Activated CD4-positive, alpha-beta T cell treated with anti-CD3 and anti-CD28 coated beads for 36 hours (primary cell): ENCODE measurements around the gene SLC25A11. TPM values are rescaled to one million over a fixed set of nuclear protein-coding genes. Genes with fewer than 3 reads are reported as not detected.
A peak's percentile ranks its signal among the peaks of the same experiment; 100 is the strongest.

ENCODE experiments used
- ATAC-seq: fragments of 200-7000 bp; cut with Tn5 transposase; one replicate; pipeline ENCODE4 v1.10.0; 2021; ENCODE audit warnings: mild to moderate bottlenecking, moderate library complexity
- CTCF ChIA-PET: fragments of 350-600 bp; sonication (Branson Sonifier 250); formaldehyde crosslinking; loops from one replicate; lab custom pipeline; 2021; ENCODE audit warnings: antibody characterized with exemption; lab: Charles Lee
- POLR2A ChIA-PET: fragments of 350-600 bp; sonication (Branson Sonifier 250); formaldehyde crosslinking; loops from one replicate; lab custom pipeline; 2021; ENCODE audit warnings: antibody characterized with exemption, inconsistent platforms; lab: Charles Lee
- DNase-seq: peaks from one replicate; pipeline ENCODE4 v3.0.0-alpha.2; 2020
- H3K27ac Mint-ChIP-seq: one replicate; pipeline ENCODE4 v1.8.0; 2021; ENCODE audit warnings: mixed read lengths
- H3K27me3 Mint-ChIP-seq: one replicate; pipeline ENCODE4 v1.8.0; 2021; ENCODE audit warnings: mixed read lengths
- H3K36me3 Mint-ChIP-seq: one replicate; pipeline ENCODE4 v1.8.0; 2021; ENCODE audit warnings: low read depth, mixed read lengths
- H3K4me1 Mint-ChIP-seq: one replicate; pipeline ENCODE4 v1.8.0; 2021; ENCODE audit warnings: mixed read lengths
- H3K4me3 Mint-ChIP-seq: one replicate; pipeline ENCODE4 v1.8.0; 2021; ENCODE audit warnings: mild to moderate bottlenecking, moderate library complexity, mixed read lengths
- H3K9me3 Mint-ChIP-seq: one replicate; pipeline ENCODE4 v1.8.0; 2021; ENCODE audit warnings: low read depth, mixed read lengths
- intact Hi-C, 2 experiments: fragments of 100-400 bp; cut with DNase I in 1 of 2; cut with micrococcal nuclease in 1 of 2; formaldehyde crosslinking; loops; one replicate each; pipeline versions ENCODE4 v1.14.2 to v1.15.1; 2022 to 2024; cut with DNase I, micrococcal nuclease
- total RNA-seq, 2 experiments: library from RNA; stranded (reverse); gene quantifications; one replicate each; pipeline ENCODE4 v1.2.3, GENCODE V29; 2021

The SLC25A11 gene
- total RNA-seq, 2 experiments from 2014 or later = 74.2 to 77.9 TPM

GRCh38 chr17:4973256-4974114, 33.6 kb upstream of the SLC25A11 start:
- intact Hi-C loops = no loop called here
- ChIA-PET POLR2A (no interaction called here), CTCF (no interaction called here)
- Mint-ChIP-seq H3K4me1 (peaks cover 27% of the 10 kb centered on the region), H3K4me3 (no peak overlapping the region), H3K27me3 (no peaks in the 10 kb centered on the region), H3K27ac (peak overlapping the region; percentile 5), H3K36me3 (peaks cover 45% of the 10 kb centered on the region), H3K9me3 (no peaks in the 10 kb centered on the region)
- ATAC-seq (no peak), DNase-seq (no peak)

GRCh38 chr17:4972752-4973151, 32.9 kb upstream of the SLC25A11 start:
- H3K27ac Mint-ChIP-seq = no peak overlapping the region

GRCh38 chr17:4972322-4972721, 32.5 kb upstream of the SLC25A11 start:
- Mint-ChIP-seq H3K4me3 (no peak overlapping the region), H3K4me1 (peaks cover 27% of the 10 kb centered on the region), H3K9me3 (no peaks in the 10 kb centered on the region), H3K27me3 (no peaks in the 10 kb centered on the region), H3K27ac (no peak overlapping the region), H3K36me3 (peaks cover 39% of the 10 kb centered on the region)
- intact Hi-C loops = no loop called here
- DNase-seq (no peak), ATAC-seq (no peak)
- ChIA-PET CTCF (interaction anchor here (1.1 kb wide), 1 partner anchor 17 kb away, joined by 3 read pairs; no protein-coding TSS in a partner anchor), POLR2A (no interaction called here)

More at GRCh38 chr17:4972752-4973151, 32.9 kb upstream of the SLC25A11 start:
- H3K9me3 Mint-ChIP-seq = no peaks in the 10 kb centered on the region
- intact Hi-C loops = no loop called here
- H3K4me3 Mint-ChIP-seq = no peak overlapping the region
- peaks cover 42% of the 10 kb centered on the region for H3K36me3 Mint-ChIP-seq
- ChIA-PET POLR2A (no interaction called here), CTCF (interaction anchor here (1.1 kb wide), 1 partner anchor 17 kb away, joined by 3 read pairs; no protein-coding TSS in a partner anchor)
- peaks cover 27% of the 10 kb centered on the region for H3K4me1 Mint-ChIP-seq
- ATAC-seq = no peak
- DNase-seq = no peak
- H3K27me3 Mint-ChIP-seq = no peaks in the 10 kb centered on the region

GRCh38 chr17:4971826-4972225, 32.0 kb upstream of the SLC25A11 start:
- H3K36me3 Mint-ChIP-seq = peaks cover 39% of the 10 kb centered on the region
- ATAC-seq = no peak
- no peak for DNase-seq
- no peak overlapping the region for H3K27ac Mint-ChIP-seq
- no peaks in the 10 kb centered on the region for H3K27me3 Mint-ChIP-seq
- POLR2A ChIA-PET = no interaction called here
- intact Hi-C loops = no loop called here
- peaks cover 27% of the 10 kb centered on the region for H3K4me1 Mint-ChIP-seq
- CTCF ChIA-PET = interaction anchor here (1.1 to 3.1 kb wide), 2 partner anchors 8 to 18 kb away, joined by 3 to 21 read pairs; no protein-coding TSS in a partner anchor
- no peak overlapping the region for H3K4me3 Mint-ChIP-seq
- no peaks in the 10 kb centered on the region for H3K9me3 Mint-ChIP-seq

GRCh38 chr17:4970273-4970672, 30.4 kb upstream of the SLC25A11 start:
- Mint-ChIP-seq H3K9me3 (peaks cover 2% of the 10 kb centered on the region), H3K4me3 (no peak overlapping the region), H3K4me1 (peaks cover 38% of the 10 kb centered on the region), H3K27ac (no peak overlapping the region), H3K36me3 (peaks cover 48% of the 10 kb centered on the region), H3K27me3 (no peaks in the 10 kb centered on the region)
- ChIA-PET POLR2A (interaction anchor here (1.3 to 6.0 kb wide), 4 partner anchors 10 to 30 kb away, joined by 3 to 80 read pairs (median 4); partner anchors contain the start of genes ENO3, PFN1, RNF167 and SLC25A11), CTCF (interaction anchor here (0.7 to 3.1 kb wide), 6 partner anchors 10 to 86 kb away, joined by 3 to 21 read pairs (median 4); partner anchors contain the start of gene CHRNE)
- ATAC-seq = no peak
- DNase-seq = no peak
- intact Hi-C loops = no loop called here

- Mint-ChIP-seq H3K27ac (no peak overlapping the region), H3K36me3 (peaks cover 52% of the 10 kb centered on the region), H3K4me3 (no peak overlapping the region), H3K4me1 (peaks cover 40% of the 10 kb centered on the region), H3K27me3 (no peaks in the 10 kb centered on the region), H3K9me3 (peaks cover 4% of the 10 kb centered on the region)
- DNase-seq (peak; percentile 78), ATAC-seq (peak; percentile 7)
- ChIA-PET POLR2A (interaction anchor here (1.3 to 6.0 kb wide), 4 partner anchors 11 to 30 kb away, joined by 3 to 80 read pairs (median 4); partner anchors contain the start of genes ENO3, PFN1, RNF167 and SLC25A11), CTCF (interaction anchor here (0.7 to 3.1 kb wide), 10 partner anchors 11 to 181 kb away, joined by 3 to 21 read pairs (median 4); partner anchors contain the start of genes CHRNE, GLTPD2, INCA1 and KIF1C)
- intact Hi-C loops = loop anchor here (1.0 to 5.0 kb wide), 7 partner anchors 18 to 223 kb away; partner anchors contain the start of genes CAMTA2 (in 1 of the 2), ZFP3 (in 1 of the 2) and ZNF594 (in 1 of the 2)
These were observed 29.8 kb upstream of the SLC25A11 start for GRCh38 chr17:4969551-4970173.

GRCh38 chr17:4969047-4969550, 29.3 kb upstream of the SLC25A11 start:
- H3K9me3 Mint-ChIP-seq = peaks cover 4% of the 10 kb centered on the region
- peak; percentile 27 for ATAC-seq

GRCh38 chr17:4968486-4969046, 28.7 kb upstream of the SLC25A11 start:
- peak; percentile 68 for DNase-seq
- Mint-ChIP-seq H3K9me3 (peaks cover 4% of the 10 kb centered on the region), H3K27ac (no peak overlapping the region), H3K27me3 (no peaks in the 10 kb centered on the region), H3K4me1 (peaks cover 40% of the 10 kb centered on the region), H3K4me3 (no peak overlapping the region), H3K36me3 (peaks cover 48% of the 10 kb centered on the region)
- CTCF ChIA-PET = interaction anchor here (0.6 to 3.1 kb wide), 7 partner anchors 12 to 302 kb away, joined by 3 to 21 read pairs (median 4); partner anchors contain the start of genes GLTPD2, INCA1, KIF1C and RNF167
- POLR2A ChIA-PET = interaction anchor here (0.5 to 6.0 kb wide), 4 partner anchors 21 to 315 kb away, joined by 3 to 80 read pairs (median 11); partner anchors contain the start of genes ENO3, INCA1, PFN1 and RNF167
- intact Hi-C loops = loop anchor here (1.0 to 5.0 kb wide), 8 partner anchors 19 to 825 kb away; partner anchors contain the start of genes CAMTA2 (in 1 of the 2), CYB5D2 (in 1 of the 2), ZFP3 (in 1 of the 2) and ZNF594 (in 1 of the 2)
- ATAC-seq = no peak

More at GRCh38 chr17:4969047-4969550, 29.3 kb upstream of the SLC25A11 start:
- intact Hi-C loops = loop anchor here (1.0 to 5.0 kb wide), 7 partner anchors 18 to 223 kb away; partner anchors contain the start of genes CAMTA2 (in 1 of the 2), ZFP3 (in 1 of the 2) and ZNF594 (in 1 of the 2)
- peaks cover 50% of the 10 kb centered on the region for H3K36me3 Mint-ChIP-seq
- POLR2A ChIA-PET = interaction anchor here (1.3 to 6.0 kb wide), 3 partner anchors 16 to 29 kb away, joined by 3 to 80 read pairs (median 6); partner anchors contain the start of genes ENO3, PFN1, RNF167 and SLC25A11
- H3K27me3 Mint-ChIP-seq = no peaks in the 10 kb centered on the region
- peak; percentile 74 for DNase-seq
- no peak overlapping the region for H3K27ac Mint-ChIP-seq
- CTCF ChIA-PET = interaction anchor here (0.8 to 3.1 kb wide), 7 partner anchors 11 to 180 kb away, joined by 3 to 21 read pairs (median 4); partner anchors contain the start of genes GLTPD2, INCA1, KIF1C and RNF167
- H3K4me3 Mint-ChIP-seq = no peak overlapping the region
- peaks cover 40% of the 10 kb centered on the region for H3K4me1 Mint-ChIP-seq

GRCh38 chr17:4967539-4968485, 28.0 kb upstream of the SLC25A11 start, which contains the start of gene SPAG7:
Gene SPAG7, minus strand, starts transcription at chr17:4967817. Its CDS starts 13 bp downstream, at chr17:4967804.
- Mint-ChIP-seq H3K27ac (no peak within 1 kb of the TSS), H3K4me1 (peaks cover 40% of the 10 kb centered on the region), H3K27me3 (no peaks in the 10 kb centered on the region), H3K9me3 (peaks cover 4% of the 10 kb centered on the region), H3K36me3 (peaks cover 42% of the 10 kb centered on the region), H3K4me3 (no peak within 1 kb of the TSS)
- DNase-seq (peak; percentile 96), ATAC-seq (peak; percentile 54)
- intact Hi-C loops = loop anchor here (1.0 to 5.0 kb wide), 17 partner anchors 13 to 825 kb away; partner anchors contain the start of genes CHRNE (in 2 of the 2), RNF167 (in 2 of the 2), SLC25A11 (in 2 of the 2) and ARRB2 (in 1 of the 2)
- ChIA-PET CTCF (interaction anchor here (0.6 to 1.6 kb wide), 17 partner anchors 12 to 303 kb away, joined by 3 to 13 read pairs (median 4); partner anchors contain the start of genes ENO3, GP1BA, INCA1 and KIF1C), POLR2A (interaction anchor here (0.5 to 6.0 kb wide), 8 partner anchors 8 to 316 kb away, joined by 3 to 80 read pairs (median 4); partner anchors contain the start of genes ENO3, INCA1, PFN1 and RNF167)
